ENCODE data around the gene MED8. TPM values are rescaled to one million over a fixed set of nuclear protein-coding genes. Genes with fewer than 3 reads are reported as not detected.

MED8 gene
- total RNA-seq, 1 donor from 2014 or later, result 46.9 TPM

DNA sequence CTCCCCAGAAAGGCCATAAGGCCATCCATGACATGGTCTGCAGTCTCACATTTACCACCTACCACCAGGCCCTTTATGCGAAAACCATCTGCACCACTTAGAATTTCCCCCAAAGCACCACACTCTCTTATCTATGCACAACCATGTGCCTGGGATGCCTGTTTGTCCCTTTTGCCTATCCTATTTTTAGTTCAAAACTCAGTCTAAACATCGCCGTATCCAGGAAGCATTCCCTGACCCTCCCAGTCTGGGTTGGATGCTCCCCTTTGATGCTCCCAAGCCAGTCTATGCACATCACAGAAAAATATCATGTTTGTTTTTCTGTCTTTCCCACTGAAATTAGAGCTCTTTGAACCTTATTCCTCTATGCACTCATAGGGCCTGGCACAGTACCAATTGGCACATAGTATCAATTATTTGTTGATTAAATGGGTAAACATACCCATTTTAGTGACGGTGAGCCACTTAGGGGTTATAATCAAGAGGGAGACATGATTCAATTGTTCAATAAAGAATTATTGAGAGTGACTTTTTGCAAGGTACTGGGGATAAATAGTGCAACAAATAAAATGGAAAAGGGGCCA is 45.2 kb downstream of the MED8 start:
- intact Hi-C loops (cut with micrococcal nuclease), result no loop called here

DNA sequence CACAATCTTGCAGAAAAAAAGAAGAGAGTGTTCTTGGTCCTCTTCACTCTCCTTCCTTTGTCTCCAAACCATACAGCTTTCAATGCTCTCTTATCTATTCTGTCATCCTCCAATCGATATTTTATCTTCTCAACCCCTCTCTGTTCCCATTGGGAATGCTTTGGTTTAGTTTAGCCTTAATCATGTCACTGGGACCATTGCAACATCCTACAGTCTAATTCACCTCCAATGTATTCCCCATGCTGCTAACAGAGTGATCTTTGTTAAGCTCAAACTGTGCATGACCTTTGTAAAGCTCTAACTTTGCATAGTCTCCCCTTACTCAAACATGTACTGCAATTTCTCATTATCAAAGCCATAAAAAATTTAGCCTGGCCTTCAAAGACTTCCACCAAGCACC is 49.0 kb downstream of the MED8 start:
- intact Hi-C loops (cut with micrococcal nuclease), result no loop called here

DNA sequence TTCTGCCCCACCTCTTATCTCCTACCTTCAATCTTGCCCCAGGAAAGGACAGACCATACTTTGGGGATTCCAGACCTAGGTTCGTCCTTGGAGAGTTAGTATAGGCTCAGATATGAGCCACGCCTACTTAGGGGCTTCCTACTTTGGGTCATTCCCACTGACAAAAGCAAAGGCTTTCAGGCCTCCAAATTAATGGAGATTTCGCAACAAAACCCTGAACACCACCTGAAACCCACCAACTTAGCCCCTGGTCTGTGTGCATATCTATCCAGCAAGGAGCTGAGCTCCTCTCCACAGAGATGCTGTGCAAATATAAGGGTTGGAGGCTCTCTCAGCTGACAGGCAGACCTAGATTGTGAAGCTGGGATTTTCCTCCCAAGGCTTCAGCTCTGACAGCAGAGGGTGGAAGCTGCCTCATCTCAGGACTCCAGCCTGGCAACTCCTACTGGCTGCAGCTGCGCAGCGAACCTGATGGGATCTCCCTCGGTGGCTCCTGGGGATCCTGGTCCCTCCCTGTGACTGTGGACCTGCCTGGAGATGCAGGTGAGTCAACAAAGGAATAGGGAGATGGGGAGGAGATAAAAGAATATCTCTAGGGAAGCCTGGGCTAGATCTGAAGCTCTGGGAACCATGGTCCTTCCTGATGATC is 49.9 kb downstream of the MED8 start:
- intact Hi-C loops (cut with micrococcal nuclease), result no loop called here

DNA sequence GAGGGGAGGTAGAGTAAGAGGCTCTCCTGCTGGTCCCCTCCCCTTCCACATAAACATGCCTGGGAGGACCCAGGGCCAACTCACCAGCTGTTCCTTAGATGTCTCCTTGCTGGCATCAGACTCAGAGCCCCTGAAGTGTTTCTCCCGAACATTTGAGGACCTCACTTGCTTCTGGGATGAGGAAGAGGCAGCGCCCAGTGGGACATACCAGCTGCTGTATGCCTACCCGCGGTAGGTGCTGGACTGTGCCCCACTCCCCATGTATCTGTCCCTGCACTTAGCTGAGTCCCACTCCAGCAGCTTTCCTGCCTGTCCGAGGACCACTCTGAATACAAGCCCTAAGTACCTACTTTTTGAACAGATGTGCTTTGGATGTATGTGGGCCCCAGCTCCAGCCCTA is 51.6 kb downstream of the MED8 start:
- intact Hi-C loops (cut with micrococcal nuclease), result no loop called here

DNA sequence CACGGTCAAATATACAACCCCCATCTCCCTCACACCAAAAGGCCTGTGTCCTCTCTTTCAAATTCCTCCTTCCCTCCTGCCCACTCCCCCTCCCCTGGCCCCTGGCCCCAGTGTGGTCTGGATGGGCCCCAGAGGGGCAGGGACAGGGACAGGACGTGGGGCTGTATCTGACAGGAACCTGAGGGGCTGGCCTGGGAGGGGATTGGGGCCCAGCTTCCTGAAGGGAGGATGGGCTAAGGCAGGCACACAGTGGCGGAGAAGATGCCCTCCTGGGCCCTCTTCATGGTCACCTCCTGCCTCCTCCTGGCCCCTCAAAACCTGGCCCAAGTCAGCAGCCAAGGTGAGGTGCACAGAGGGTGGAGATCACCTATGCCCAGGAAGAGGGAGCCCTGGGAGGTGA is 52.0 kb downstream of the MED8 start, which contains the start of gene MPL:
TSS of gene MPL (plus strand) at position 231 of the 400 bp plus-strand sequence. CDS start at position 262, 31 bp downstream.
- intact Hi-C loops (cut with micrococcal nuclease), result no loop called here

DNA sequence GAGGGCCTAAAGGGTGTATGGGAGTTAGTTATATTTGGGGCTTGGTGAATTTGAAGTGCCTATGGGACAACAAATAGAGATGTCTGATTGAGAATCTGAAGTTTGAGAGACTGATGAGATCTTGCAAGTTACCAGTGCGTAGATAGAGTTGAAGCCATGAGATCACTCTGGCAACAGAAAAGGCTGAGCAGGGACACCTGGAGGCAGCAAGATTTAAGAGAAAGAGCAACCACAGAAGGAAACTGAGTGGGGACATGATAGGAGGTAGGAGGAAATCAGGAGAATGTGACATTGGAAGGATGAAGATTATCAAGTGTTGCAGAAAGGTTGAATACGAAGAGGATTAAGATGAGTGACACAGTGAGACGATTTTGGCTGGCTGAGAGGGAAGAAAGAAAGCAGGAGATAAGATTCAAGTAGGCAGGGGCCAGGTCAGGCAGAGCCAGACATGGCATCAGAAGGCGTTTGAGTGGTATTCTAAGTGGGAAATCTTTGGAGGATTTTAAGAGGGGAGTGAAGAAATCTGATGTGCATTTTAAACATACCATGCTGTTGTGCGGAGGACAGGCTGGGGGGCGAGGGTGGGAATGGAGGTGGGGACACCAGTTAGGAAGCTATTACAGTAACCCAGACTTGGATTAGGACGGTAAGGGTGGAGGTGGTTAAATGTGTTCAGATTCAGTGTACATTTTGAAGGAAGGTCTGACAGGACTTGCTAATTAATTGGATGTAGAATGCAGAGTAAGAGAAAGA is 55.0 kb downstream of the MED8 start:
- intact Hi-C loops (cut with micrococcal nuclease), result no loop called here

Other genes with a start within 250 kb of the MED8 start
- gene EBNA1BP2, start 217.5 kb downstream of the MED8 start, total RNA-seq, result 53.9 and 57.1 TPM in 2 replicates
- gene CFAP57, start 217.5 kb downstream of the MED8 start, total RNA-seq, result 0.07 and 0.20 TPM in 2 replicates
- gene TMEM125, start 119.8 kb downstream of the MED8 start, total RNA-seq, result not detected in 2 replicates
- gene C1orf210, start 104.2 kb downstream of the MED8 start, total RNA-seq, result not detected in 2 replicates
- gene TIE1, start 88.8 kb downstream of the MED8 start, total RNA-seq, result 0.25 and 0.85 TPM in 2 replicates
- gene MPL, start 52.0 kb downstream of the MED8 start, total RNA-seq, result not detected in 2 replicates
- gene CDC20, start 30.8 kb downstream of the MED8 start, total RNA-seq, result 95.9 and 103 TPM in 2 replicates
- gene ELOVL1, start 21.8 kb downstream of the MED8 start, total RNA-seq, result 72.8 and 78.9 TPM in 2 replicates
- gene SZT2, start 99 bp upstream of the MED8 start, total RNA-seq, result 81.8 and 89.1 TPM in 2 replicates
- gene HYI, start 64.1 kb upstream of the MED8 start, total RNA-seq, result 18.3 and 25.1 TPM in 2 replicates
- gene PTPRF, start 141.1 kb upstream of the MED8 start, total RNA-seq, result 0.68 and 0.81 TPM in 2 replicates